Esophagus muscularis mucosa (tissue), 3 donors: ENCODE measurements around the gene CD47.

Source experiments
- EP300 ChIP-seq: sonication (generic); formaldehyde crosslinking; IDR thresholded peaks from one replicate; pipeline ENCODE4 v1.6.1; 2017; ENCODE audit warnings: antibody characterized with exemption
- TF ChIP-seq, protein P1 (sequence below), 3 experiments: fragments of 200-600 bp in 2 of 3; fragments of 450-650 bp in 1 of 3; sonication (generic) in 2 of 3; IDR thresholded peaks; one replicate each; pipeline ENCODE4 v1.5.1; 2017 to 2019; ENCODE audit warnings: antibody characterized with exemption in 3 of 3, mild to moderate bottlenecking in 2 of 3, moderate library complexity in 1 of 3

DNA sequence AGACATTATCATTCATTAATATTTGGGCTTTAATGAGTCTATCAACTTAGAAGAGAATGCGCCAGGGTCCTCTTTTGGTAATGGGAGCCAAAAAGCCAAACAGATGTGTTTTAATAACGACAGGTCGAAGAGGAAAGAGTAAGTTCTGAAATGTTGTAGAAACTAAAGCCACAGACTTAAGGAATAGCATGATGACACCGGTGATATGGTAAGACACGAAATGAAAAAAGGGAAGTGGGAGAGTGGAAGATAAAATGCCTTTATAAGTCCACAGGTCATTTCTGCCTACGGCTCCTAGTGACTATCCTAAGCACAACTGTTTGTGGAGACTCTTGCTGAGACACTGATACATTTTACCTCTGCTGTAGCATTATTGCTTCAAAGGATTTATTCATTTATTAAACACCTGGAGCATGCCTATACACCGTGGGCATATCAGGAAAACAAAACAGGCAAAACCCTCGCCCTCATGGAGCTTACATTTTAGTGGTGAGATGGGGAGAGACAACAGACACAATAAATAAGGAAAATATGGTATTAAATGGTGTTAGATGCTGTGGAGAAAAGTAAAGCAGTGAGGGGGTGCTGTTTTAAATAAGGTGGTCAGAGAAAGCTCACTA lies 11.7 kb upstream of the CD47 start:
- TF ChIP-seq, protein P1, sequence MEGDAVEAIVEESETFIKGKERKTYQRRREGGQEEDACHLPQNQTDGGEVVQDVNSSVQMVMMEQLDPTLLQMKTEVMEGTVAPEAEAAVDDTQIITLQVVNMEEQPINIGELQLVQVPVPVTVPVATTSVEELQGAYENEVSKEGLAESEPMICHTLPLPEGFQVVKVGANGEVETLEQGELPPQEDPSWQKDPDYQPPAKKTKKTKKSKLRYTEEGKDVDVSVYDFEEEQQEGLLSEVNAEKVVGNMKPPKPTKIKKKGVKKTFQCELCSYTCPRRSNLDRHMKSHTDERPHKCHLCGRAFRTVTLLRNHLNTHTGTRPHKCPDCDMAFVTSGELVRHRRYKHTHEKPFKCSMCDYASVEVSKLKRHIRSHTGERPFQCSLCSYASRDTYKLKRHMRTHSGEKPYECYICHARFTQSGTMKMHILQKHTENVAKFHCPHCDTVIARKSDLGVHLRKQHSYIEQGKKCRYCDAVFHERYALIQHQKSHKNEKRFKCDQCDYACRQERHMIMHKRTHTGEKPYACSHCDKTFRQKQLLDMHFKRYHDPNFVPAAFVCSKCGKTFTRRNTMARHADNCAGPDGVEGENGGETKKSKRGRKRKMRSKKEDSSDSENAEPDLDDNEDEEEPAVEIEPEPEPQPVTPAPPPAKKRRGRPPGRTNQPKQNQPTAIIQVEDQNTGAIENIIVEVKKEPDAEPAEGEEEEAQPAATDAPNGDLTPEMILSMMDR (IDR thresholded peaks at IDR 0.05), result no peak
- TF ChIP-seq EP300, result no peak
